IMR-90 (cell line): ENCODE data around the gene ZNF48.

Experiments
- BHLHE40 ChIP-seq: fragments of 150-350 bp; IDR thresholded peaks from 2 replicates; pipeline ENCODE4 v1.6.1; 2016; ENCODE audit warnings: mild to moderate bottlenecking, low read depth, low read length
- CEBPB ChIP-seq: IDR thresholded peaks from 2 replicates; pipeline ENCODE4 v1.6.1; 2012; ENCODE audit warnings: low read depth, low read length, improper control_type of control experiment
- CHD1 ChIP-seq: IDR thresholded peaks from 2 replicates; pipeline ENCODE4 v1.6.1; 2012; ENCODE audit warnings: low read depth, low read length, improper control_type of control experiment
- CTCF ChIP-seq: conservative IDR thresholded peaks from 2 replicates; pipeline ENCODE4 v1.5.1; 2012; ENCODE audit warnings: mild to moderate bottlenecking, low read depth, low read length, improper control_type of control experiment
- MAFK ChIP-seq: IDR thresholded peaks from 2 replicates; pipeline ENCODE4 v1.6.1; 2012; ENCODE audit warnings: low read depth, low read length, improper control_type of control experiment
- MAZ ChIP-seq: IDR thresholded peaks from 2 replicates; pipeline ENCODE4 v1.6.1; 2012; ENCODE audit warnings: low read depth, mild to moderate bottlenecking, low read length, improper control_type of control experiment, moderate library complexity, borderline replicate concordance
- MXI1 ChIP-seq: IDR thresholded peaks from 2 replicates; pipeline ENCODE4 v1.6.1; 2012; ENCODE audit warnings: low read depth, mild to moderate bottlenecking, low read length, moderate library complexity, borderline replicate concordance
- POLR2A ChIP-seq: IDR thresholded peaks from 2 replicates; pipeline ENCODE4 v1.6.1; 2012; ENCODE audit warnings: mild to moderate bottlenecking, low read depth, low read length
- RAD21 ChIP-seq: IDR thresholded peaks from 2 replicates; pipeline ENCODE4 v1.6.1; 2012; ENCODE audit warnings: low read length, improper control_type of control experiment
- RCOR1 ChIP-seq: IDR thresholded peaks from 2 replicates; pipeline ENCODE4 v1.6.1; 2012; ENCODE audit warnings: mild to moderate bottlenecking, low read length, improper control_type of control experiment; ENCODE audit not compliant: insufficient replicate concordance
- RFX5 ChIP-seq: IDR thresholded peaks from 2 replicates; pipeline ENCODE4 v1.8.0; 2012; ENCODE audit warnings: low read depth, mild to moderate bottlenecking, low read length, moderate library complexity
- SMC3 ChIP-seq: fragments of 150-350 bp; IDR thresholded peaks from 2 replicates; pipeline ENCODE4 v1.6.1; 2016; ENCODE audit warnings: low read depth, mild to moderate bottlenecking, antibody characterized with exemption, low read length, moderate library complexity
- TF ChIP-seq, protein P1 (sequence below): fragments of 150-350 bp; IDR thresholded peaks from 2 replicates; pipeline ENCODE4 v1.6.1; 2016; ENCODE audit warnings: low read depth, mild to moderate bottlenecking, low read length, moderate library complexity, borderline replicate concordance
- TF ChIP-seq, protein P2 (sequence below): fragments of 150-350 bp; IDR thresholded peaks from 2 replicates; pipeline ENCODE4 v1.6.1; 2017; ENCODE audit warnings: mild to moderate bottlenecking, antibody characterized with exemption, low read length, low read depth

- TF ChIP-seq MAZ (no peak), CTCF (no peak), MAFK (no peak), POLR2A (no peak), SMC3 (no peak), RAD21 (no peak), RCOR1 (no peak), CEBPB (no peak), MXI1 (no peak), CHD1 (no peak), RFX5 (no peak), BHLHE40 (no peak)
- TF ChIP-seq, protein P1, sequence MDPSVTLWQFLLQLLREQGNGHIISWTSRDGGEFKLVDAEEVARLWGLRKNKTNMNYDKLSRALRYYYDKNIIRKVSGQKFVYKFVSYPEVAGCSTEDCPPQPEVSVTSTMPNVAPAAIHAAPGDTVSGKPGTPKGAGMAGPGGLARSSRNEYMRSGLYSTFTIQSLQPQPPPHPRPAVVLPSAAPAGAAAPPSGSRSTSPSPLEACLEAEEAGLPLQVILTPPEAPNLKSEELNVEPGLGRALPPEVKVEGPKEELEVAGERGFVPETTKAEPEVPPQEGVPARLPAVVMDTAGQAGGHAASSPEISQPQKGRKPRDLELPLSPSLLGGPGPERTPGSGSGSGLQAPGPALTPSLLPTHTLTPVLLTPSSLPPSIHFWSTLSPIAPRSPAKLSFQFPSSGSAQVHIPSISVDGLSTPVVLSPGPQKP = no peak
- TF ChIP-seq, protein P2, sequence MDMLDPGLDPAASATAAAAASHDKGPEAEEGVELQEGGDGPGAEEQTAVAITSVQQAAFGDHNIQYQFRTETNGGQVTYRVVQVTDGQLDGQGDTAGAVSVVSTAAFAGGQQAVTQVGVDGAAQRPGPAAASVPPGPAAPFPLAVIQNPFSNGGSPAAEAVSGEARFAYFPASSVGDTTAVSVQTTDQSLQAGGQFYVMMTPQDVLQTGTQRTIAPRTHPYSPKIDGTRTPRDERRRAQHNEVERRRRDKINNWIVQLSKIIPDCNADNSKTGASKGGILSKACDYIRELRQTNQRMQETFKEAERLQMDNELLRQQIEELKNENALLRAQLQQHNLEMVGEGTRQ = no peak
These were observed 32.8 kb downstream of the ZNF48 start for GRCh38 chr16:30428055-30428454.
